ENCODE data around the gene FNDC10. TPM values are rescaled to one million over a fixed set of nuclear protein-coding genes. Genes with fewer than 3 reads are reported as not detected.

FNDC10 gene
- total RNA-seq, 6 donors from 2014 or later, result 8.7 to 21.0 (median 12.4) TPM

GRCh38 chr1:1613509-1614082, 13.7 kb upstream of the FNDC10 start:
- peaks cover 30 to 56% (median 51%) of the 10 kb centered on the region in 4 donors for H3K4me1 ChIP-seq
- H3K36me3 ChIP-seq, result peaks cover 0 to 13% (median 6%) of the 10 kb centered on the region in 4 donors
- 57 to 64% methylated on average over 11 of the region's 11 CpGs for WGBS, 2 donors
- peak overlapping the region; percentile 7 to 100 (median 96) for H3K4me3 ChIP-seq
- H3K9me3 ChIP-seq, result no peaks in the 10 kb centered on the region
- H3K27ac ChIP-seq, result peak overlapping the region; percentile 78 to 100 (median 100)
- TF ChIP-seq EP300 (IDR thresholded peaks at IDR 0.05), result no peak
- no peak for TF ChIP-seq POLR2AphosphoS5 (IDR thresholded peaks at IDR 0.05)
- no peak for TF ChIP-seq POLR2A (IDR thresholded peaks at IDR 0.05)
- TF ChIP-seq, protein P1, sequence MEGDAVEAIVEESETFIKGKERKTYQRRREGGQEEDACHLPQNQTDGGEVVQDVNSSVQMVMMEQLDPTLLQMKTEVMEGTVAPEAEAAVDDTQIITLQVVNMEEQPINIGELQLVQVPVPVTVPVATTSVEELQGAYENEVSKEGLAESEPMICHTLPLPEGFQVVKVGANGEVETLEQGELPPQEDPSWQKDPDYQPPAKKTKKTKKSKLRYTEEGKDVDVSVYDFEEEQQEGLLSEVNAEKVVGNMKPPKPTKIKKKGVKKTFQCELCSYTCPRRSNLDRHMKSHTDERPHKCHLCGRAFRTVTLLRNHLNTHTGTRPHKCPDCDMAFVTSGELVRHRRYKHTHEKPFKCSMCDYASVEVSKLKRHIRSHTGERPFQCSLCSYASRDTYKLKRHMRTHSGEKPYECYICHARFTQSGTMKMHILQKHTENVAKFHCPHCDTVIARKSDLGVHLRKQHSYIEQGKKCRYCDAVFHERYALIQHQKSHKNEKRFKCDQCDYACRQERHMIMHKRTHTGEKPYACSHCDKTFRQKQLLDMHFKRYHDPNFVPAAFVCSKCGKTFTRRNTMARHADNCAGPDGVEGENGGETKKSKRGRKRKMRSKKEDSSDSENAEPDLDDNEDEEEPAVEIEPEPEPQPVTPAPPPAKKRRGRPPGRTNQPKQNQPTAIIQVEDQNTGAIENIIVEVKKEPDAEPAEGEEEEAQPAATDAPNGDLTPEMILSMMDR (IDR thresholded peaks at IDR 0.05), result no peak
- DNase-seq (no peak), ATAC-seq (ENCODE audit: low FRiP score in 2 of 2) (no peak)
- no peaks in the 10 kb centered on the region for H3K27me3 ChIP-seq

DNA sequence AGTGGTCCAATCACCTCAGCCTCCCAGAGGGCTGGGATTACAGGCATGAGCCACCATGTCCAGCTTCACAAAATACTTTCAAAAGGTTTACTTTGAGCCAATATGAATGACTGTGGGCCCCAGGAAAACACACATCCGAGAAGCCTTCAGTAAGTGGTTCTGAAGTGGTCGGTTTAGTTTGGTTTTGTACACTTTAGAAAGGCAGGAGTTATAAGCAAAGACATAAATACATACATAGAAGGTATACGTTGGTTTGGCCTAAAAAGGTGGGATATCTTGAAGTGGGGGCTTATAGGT, 12.1 kb upstream of the FNDC10 start:
- Histone ChIP-seq H3K36me3 (no peaks in the 10 kb centered on the region), H3K4me1 (peaks cover 27 to 53% (median 46%) of the 10 kb centered on the region in 4 donors), H3K4me3 (no peak overlapping the region), H3K9me3 (no peaks in the 10 kb centered on the region), H3K27me3 (no peaks in the 10 kb centered on the region), H3K27ac (peak overlapping the region; percentile 78 to 100 (median 88))
- ATAC-seq (ENCODE audit: low FRiP score in 2 of 2), result peak in 1 of 2 donors; percentile 23
- WGBS, 2 donors, result 69 to 76% methylated on average over 3 of the region's 3 CpGs
- DNase-seq, result peak in 1 of 2 donors; percentile 62
- peak in 1 of 4 donors; percentile 6 for TF ChIP-seq EP300 (IDR thresholded peaks at IDR 0.05)
- TF ChIP-seq, protein P1 (IDR thresholded peaks at IDR 0.05), result no peak

DNA sequence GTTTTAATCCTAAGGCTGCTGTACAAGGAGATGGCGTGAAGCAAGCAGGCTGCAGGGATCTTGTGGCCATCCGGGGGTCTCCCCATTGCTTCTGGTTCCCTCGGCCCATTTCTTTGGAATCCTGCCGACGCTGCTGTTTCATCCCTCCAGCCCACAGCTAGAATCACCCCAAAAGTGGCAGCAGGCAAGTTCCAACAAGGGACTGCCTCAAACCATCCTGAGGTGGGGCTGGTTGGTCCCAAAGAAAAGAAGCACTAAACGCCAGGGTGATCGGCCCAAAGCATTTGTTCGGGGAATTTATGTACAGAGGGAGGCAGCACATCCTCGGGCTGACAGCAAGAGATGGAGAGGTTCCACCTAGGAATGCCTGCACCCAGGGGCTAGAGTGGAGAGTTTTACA, 10.9 kb upstream of the FNDC10 start:
- peaks cover 21 to 45% (median 36%) of the 10 kb centered on the region in 4 donors for H3K4me1 ChIP-seq
- ATAC-seq (ENCODE audit: low FRiP score in 2 of 2) (no peak), DNase-seq (no peak)
- peak overlapping the region; percentile 76 to 99 (median 78) for H3K27ac ChIP-seq
- H3K4me3 ChIP-seq, result no peak overlapping the region
- no peaks in the 10 kb centered on the region for H3K36me3 ChIP-seq
- no peaks in the 10 kb centered on the region for H3K27me3 ChIP-seq
- TF ChIP-seq POLR2A (IDR thresholded peaks at IDR 0.05) (no peak), EP300 (IDR thresholded peaks at IDR 0.05) (no peak), POLR2AphosphoS5 (IDR thresholded peaks at IDR 0.05) (no peak)
- TF ChIP-seq, protein P1 (IDR thresholded peaks at IDR 0.05), result no peak
- no peaks in the 10 kb centered on the region for H3K9me3 ChIP-seq
- WGBS, 2 donors, result 62 to 65% methylated on average over 9 of the region's 9 CpGs

DNA sequence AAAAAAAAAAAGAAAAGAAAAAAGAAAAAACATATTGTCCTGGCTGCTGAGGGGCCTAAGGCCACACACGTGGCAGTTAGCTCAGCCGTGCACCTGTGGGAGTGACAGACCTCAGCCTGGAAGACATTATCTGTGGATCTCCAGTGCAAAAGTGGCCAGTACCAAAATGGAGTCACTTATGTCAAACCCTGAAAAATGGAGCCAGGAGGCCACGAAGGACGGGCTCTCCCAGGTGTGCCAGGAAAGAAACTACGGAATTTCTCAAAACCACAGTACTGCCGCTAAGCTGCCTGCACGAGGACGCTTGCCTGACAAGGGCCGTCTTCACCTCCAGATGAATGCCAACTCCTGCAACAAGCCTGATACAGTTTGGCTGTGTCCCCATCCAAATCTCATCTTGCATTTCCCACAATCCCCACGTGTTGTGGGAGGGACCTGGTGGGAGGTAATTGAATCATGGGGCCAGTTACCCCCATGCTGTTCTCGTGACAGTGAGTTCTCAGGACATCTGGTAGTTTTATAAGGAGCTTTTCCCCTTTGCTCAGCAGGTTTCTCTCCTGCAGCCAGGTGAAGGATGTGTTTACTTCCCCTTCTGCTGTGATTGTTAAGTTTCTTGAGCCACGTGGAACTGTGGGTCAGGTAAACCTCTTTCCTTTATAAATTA, 10.0 kb upstream of the FNDC10 start:
- no peak for ATAC-seq (ENCODE audit: low FRiP score in 2 of 2)
- H3K27ac ChIP-seq, result peak overlapping the region in 3 of 4 donors; percentile 76 to 78 (median 78)

More for the DNA sequence above, 10.0 kb upstream of the FNDC10 start:
- H3K27me3 ChIP-seq, result no peaks in the 10 kb centered on the region
- no peaks in the 10 kb centered on the region for H3K36me3 ChIP-seq
- H3K9me3 ChIP-seq, result no peaks in the 10 kb centered on the region
- WGBS, 2 donors, result 60 to 63% methylated on average over 11 to 12 of the region's 12 CpGs
- no peak overlapping the region for H3K4me3 ChIP-seq
- no peak for TF ChIP-seq POLR2AphosphoS5 (IDR thresholded peaks at IDR 0.05)
- TF ChIP-seq EP300 (IDR thresholded peaks at IDR 0.05), result no peak
- TF ChIP-seq, protein P1 (IDR thresholded peaks at IDR 0.05), result no peak
- TF ChIP-seq POLR2A (IDR thresholded peaks at IDR 0.05), result no peak
- peaks cover 21 to 45% (median 36%) of the 10 kb centered on the region in 4 donors for H3K4me1 ChIP-seq
- peak in 1 of 2 donors; percentile 44 for DNase-seq

Measured in upper lobe of left lung (tissue), 6 donors.